Astrocyte (in vitro differentiated cells and primary cell): ENCODE data around the gene TEX54.

Experiments used
- CTCF ChIP-seq: IDR thresholded peaks from 2 replicates; pipeline ENCODE4 v1.5.1; 2011; ENCODE audit warnings: low read depth, mild to moderate bottlenecking, inconsistent platforms, low read length, moderate library complexity; ENCODE audit not compliant: insufficient read depth
- EZH2 ChIP-seq: IDR thresholded peaks from 2 replicates; pipeline ENCODE4 v1.6.1; 2012; ENCODE audit warnings: mild to moderate bottlenecking, low read length, inconsistent platforms; ENCODE audit not compliant: insufficient read depth

DNA sequence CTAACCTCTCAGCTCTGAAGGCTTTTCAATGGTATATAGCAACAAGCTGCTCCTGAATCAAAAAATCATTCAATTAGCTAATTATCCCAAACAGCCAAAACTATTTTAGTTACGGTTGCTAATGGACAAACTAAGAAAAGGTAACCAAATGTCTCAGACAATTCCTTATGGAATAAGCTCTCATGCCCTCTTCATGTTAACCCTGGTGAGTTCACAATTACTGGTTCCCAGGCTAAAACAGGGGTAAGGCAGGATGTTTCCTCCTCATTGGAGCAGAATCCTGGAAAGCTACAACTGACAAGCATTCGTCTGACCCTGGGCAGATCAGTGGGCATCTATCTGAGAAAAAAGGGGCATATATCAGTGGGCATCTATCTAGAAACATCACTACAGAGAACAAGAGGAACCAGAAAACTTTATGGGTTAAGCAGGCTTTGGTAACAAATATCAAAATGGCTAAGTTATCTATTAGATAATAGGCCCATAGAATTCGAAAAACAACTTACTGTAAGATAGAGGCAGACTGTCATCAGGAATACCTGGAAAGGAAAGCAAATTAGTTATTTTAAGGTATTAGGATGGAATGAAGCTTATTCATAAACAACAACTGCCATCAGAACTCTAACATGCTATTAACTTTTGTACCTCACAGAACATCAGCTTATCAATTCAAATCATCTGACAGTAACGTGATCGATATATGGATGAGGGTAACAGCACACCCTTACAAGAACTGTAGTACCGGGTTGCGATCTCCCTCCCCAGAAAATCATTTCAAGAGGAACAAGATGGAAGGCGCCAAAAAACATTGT, 21.6 kb upstream of the TEX54 start:
- no peak for TF ChIP-seq CTCF
- no peak for TF ChIP-seq EZH2
